Small intestine (tissue), 7 donors: ENCODE measurements around the gene RNF40. TPM values are rescaled to one million over a fixed set of nuclear protein-coding genes. Genes with fewer than 3 reads are reported as not detected.

ENCODE experiments used
- DNase-seq, 2 donors: peaks; one replicate each; pipeline versions ENCODE4 v3.0.0 to v3.0.0-alpha.2; 2013
- FAIRE-seq: peaks from 2 replicates; lab custom pipeline; 2012; peaks lifted over from hg19 to GRCh38; lab: Jason Lieb, UNC
- H3K27ac ChIP-seq, 3 donors: one replicate each; pipeline ENCODE4 v1.5.1; 2013; ENCODE audit warnings: low read length in 2 of 3, mild to moderate bottlenecking in 2 of 3, control low read depth in 1 of 3, inconsistent platforms in 1 of 3, low read depth in 1 of 3, moderate library complexity in 1 of 3
- H3K27me3 ChIP-seq, 3 donors: one replicate each; pipeline ENCODE4 v1.6.1; 2013; ENCODE audit warnings: low read length in 3 of 3, inconsistent platforms in 1 of 3; ENCODE audit not compliant: control insufficient read depth in 3 of 3, insufficient read depth in 3 of 3
- H3K36me3 ChIP-seq, 3 donors: one replicate each; pipeline ENCODE4 v1.6.1; 2013; ENCODE audit warnings: low read length in 3 of 3, inconsistent platforms in 1 of 3, low read depth in 1 of 3, mild to moderate bottlenecking in 1 of 3, moderate library complexity in 1 of 3; ENCODE audit not compliant: control insufficient read depth in 3 of 3, insufficient read depth in 2 of 3
- H3K4me1 ChIP-seq, 3 donors: one replicate each; pipeline ENCODE4 v1.6.1; 2013; ENCODE audit warnings: low read length in 2 of 3, inconsistent platforms in 1 of 3, low read depth in 1 of 3, mild to moderate bottlenecking in 1 of 3, moderate library complexity in 1 of 3; ENCODE audit not compliant: control insufficient read depth in 3 of 3, insufficient read depth in 2 of 3
- H3K4me3 ChIP-seq, 3 donors: one replicate each; pipeline ENCODE4 v1.5.1; 2013; ENCODE audit warnings: low read length in 3 of 3, control low read depth in 1 of 3, inconsistent platforms in 1 of 3, low read depth in 1 of 3, mild to moderate bottlenecking in 1 of 3, moderate library complexity in 1 of 3
- H3K9me3 ChIP-seq, 2 donors: one replicate each; pipeline ENCODE4 v1.6.1; 2013; ENCODE audit warnings: low read depth in 1 of 2, low read length in 1 of 2; ENCODE audit not compliant: control insufficient read depth in 2 of 2, insufficient read depth in 1 of 2
- WGBS, 3 donors: extraction: QIAGEN DNeasy Blood & Tissue Kit; methylation state at CpG; one replicate each; pipeline ENCODE4 v1.1.7; 2013; 5-methylcytosine and 5-hydroxymethylcytosine counted together
- polyA plus RNA-seq, 4 donors: library from polyadenylated mRNA; stranded (reverse) in 3 of 4; unstranded in 1 of 4; fragments of 200-250 nt in 3 of 4; fragments of 120-200 nt in 1 of 4; gene quantifications; one replicate each; pipeline versions ENCODE4 v1.2.1 to v1.2.3, GENCODE V29; 2013
- donor health status: healthy with polysubstance abuse.
- donor health status: control.
- donor health status: control.
- donor health status: Bipolar disorder and iron deficiency.
- donor health status: healthy.

The RNF40 gene
- polyA plus RNA-seq, 4 donors: 55.9 to 84.9 (median 58.1) TPM

- H3K4me1 ChIP-seq: peaks cover 2 to 18% (median 2%) of the 10 kb centered on the region in 3 donors
- no peak overlapping the region for H3K4me3 ChIP-seq
- FAIRE-seq (no peak), DNase-seq (no peak)
- no peaks in the 10 kb centered on the region for H3K27me3 ChIP-seq
- H3K27ac ChIP-seq: no peak overlapping the region
- peaks cover 34 to 73% (median 35%) of the 10 kb centered on the region in 3 donors for H3K36me3 ChIP-seq
- H3K9me3 ChIP-seq: no peaks in the 10 kb centered on the region
- 92 to 95% (median 94%) methylated on average over 17 of the region's 17 CpGs for WGBS, 3 donors
Observed at GRCh38 chr16:30736995-30737793, 24.9 kb upstream of the RNF40 start.

DNA sequence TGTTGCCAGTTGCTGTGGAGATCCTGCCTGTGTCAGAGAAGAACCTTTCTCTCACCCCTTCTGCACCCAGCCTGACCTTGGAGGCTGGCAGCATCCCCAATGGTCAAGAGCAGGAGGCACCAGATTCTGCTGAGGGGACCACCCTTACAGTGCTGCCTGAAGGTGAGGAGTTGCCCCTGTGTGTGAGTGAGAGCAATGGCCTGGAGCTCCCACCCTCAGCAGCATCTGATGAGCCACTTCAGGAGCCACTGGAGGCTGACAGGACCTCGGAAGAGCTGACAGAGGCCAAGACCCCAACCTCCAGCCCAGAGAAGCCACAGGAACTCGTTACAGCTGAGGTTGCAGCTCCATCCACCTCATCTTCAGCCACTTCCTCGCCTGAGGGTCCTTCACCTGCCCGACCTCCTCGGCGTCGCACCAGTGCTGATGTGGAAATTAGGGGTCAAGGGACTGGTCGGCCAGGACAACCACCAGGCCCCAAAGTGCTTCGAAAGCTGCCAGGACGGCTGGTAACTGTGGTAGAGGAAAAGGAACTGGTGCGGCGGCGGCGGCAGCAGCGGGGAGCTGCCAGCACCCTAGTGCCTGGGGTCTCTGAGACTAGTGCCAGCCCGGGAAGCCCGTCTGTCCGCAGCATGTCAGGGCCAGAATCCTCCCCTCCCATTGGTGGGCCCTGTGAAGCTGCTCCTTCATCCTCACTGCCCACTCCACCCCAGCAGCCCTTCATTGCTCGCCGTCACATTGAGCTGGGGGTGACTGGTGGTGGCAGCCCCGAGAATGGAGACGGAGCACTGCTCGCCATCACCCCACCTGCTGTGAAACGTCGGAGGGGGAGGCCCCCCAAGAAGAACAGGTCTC lies 24.1 kb upstream of the RNF40 start:
- Histone ChIP-seq H3K9me3 (no peaks in the 10 kb centered on the region), H3K27ac (no peak overlapping the region), H3K36me3 (peaks cover 34 to 75% (median 35%) of the 10 kb centered on the region in 3 donors), H3K27me3 (no peaks in the 10 kb centered on the region), H3K4me1 (peaks cover 2 to 18% (median 2%) of the 10 kb centered on the region in 3 donors), H3K4me3 (no peak overlapping the region)
- no peak for DNase-seq
- FAIRE-seq: no peak
- 89 to 93% (median 91%) methylated on average over 23 to 25 of the region's 25 CpGs for WGBS, 3 donors

- FAIRE-seq (no peak), DNase-seq (no peak)
- H3K27ac ChIP-seq: peak overlapping the region; percentile 8 to 50 (median 37)
- no peaks in the 10 kb centered on the region for H3K9me3 ChIP-seq
- H3K36me3 ChIP-seq: peaks cover 28 to 74% (median 30%) of the 10 kb centered on the region in 3 donors
- H3K27me3 ChIP-seq: no peaks in the 10 kb centered on the region
- H3K4me1 ChIP-seq: peaks cover 2 to 18% (median 2%) of the 10 kb centered on the region in 3 donors
- WGBS, 3 donors: 87 to 91% (median 90%) methylated on average over 35 to 37 of the region's 37 CpGs
- H3K4me3 ChIP-seq: no peak overlapping the region
Observed at GRCh38 chr16:30738984-30739951, 22.9 kb upstream of the RNF40 start.

DNA sequence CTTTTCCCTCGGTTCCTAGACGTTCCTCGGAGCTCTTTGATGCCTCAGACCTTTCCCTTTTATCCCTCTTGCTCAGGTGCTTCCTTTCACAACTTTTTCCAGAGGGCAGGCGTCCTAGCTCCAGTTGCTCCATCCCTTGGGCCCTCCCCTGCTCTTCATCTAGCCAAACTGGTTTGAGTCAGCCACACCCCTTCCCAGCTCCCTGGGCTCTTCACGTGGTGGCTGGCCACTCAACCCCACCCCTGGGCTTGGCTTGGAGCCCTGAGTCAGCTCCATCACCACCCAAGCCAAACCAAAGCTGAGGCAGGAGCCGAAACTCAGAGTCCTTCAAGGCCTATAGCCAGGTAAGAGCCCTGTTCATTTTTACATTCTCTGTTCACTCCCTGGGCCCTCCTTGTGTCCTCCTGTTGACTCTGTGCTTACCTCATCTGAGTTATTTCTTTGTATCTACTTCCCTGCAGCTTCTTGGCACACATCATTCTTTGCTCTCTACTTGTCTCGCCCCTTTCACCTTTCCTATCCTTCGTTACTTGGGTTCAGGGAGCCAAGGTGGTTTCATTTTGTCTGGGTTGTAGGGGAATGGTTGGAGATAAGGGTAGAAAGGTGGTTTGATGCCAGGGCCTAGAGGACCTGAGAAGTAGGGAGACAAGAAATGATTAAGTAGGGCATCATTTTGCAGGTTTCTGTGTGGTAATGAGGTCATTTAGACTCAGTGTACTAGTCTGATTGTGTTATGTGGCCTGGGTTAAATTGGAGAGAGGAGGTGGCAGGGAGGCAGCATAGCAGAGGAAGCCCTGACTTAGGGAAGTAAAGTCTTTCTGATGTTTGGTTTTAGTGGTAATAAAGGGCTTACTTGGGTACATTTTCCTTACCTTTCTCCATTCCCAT lies 21.5 kb upstream of the RNF40 start:
- peaks cover 2 to 18% (median 2%) of the 10 kb centered on the region in 3 donors for H3K4me1 ChIP-seq
- FAIRE-seq (no peak), DNase-seq (peak; percentile 86 to 95)
- no peaks in the 10 kb centered on the region for H3K27me3 ChIP-seq
- no peak overlapping the region for H3K4me3 ChIP-seq
- peaks cover 26 to 65% (median 31%) of the 10 kb centered on the region in 3 donors for H3K36me3 ChIP-seq
- no peaks in the 10 kb centered on the region for H3K9me3 ChIP-seq
- 13 to 44% (median 27%) methylated on average over 8 of the region's 8 CpGs for WGBS, 3 donors
- peak overlapping the region; percentile 25 to 87 (median 32) for H3K27ac ChIP-seq

DNA sequence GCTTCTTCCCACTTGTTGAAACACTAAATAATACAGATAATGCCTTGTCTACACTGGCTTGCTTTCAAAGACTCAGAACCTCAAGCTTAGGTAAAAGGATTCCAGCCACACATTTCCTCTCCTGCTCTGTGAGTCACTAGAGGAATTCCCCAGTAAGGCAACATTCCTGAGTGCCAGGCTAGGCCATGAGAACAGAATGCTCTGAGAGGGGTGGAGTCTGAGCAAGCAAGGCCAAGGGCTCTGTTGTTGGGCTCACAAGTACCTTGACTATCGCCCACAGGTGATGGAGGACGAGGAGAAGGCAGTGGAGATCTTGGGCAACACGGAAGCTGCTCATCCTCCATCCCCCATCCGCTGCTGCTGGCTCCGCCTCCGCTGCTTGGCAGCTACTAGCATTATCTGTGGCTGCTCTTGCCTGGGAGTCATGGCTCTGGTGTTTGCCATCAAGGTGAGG lies 20.6 kb upstream of the RNF40 start:
- Histone ChIP-seq H3K36me3 (peaks cover 20 to 59% (median 26%) of the 10 kb centered on the region in 3 donors), H3K4me3 (no peak overlapping the region), H3K9me3 (no peaks in the 10 kb centered on the region), H3K4me1 (peaks cover 2 to 18% (median 2%) of the 10 kb centered on the region in 3 donors), H3K27ac (peak overlapping the region; percentile 24 to 87 (median 32)), H3K27me3 (no peaks in the 10 kb centered on the region)
- WGBS, 3 donors: 60 to 81% (median 72%) methylated on average over 6 of the region's 6 CpGs
- FAIRE-seq (no peak), DNase-seq (peak; percentile 30 to 67)

DNA sequence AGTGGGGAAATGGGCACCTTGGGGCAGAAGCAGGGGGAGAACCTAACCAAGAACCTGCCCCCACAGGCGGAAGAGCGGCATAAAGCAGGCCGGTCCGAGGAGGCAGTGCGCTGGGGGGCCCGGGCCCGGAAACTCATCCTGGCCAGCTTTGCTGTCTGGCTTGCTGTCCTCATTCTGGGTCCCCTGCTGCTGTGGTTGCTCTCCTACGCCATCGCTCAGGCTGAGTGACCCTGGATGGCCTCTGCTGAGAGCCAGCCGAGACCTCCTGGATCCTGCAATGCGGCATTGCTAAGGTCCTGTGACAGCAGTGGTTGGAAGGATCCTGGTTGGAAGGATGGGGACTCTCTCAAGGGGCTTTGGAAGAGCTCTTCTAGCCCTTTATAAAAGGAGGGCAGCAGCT lies 18.4 kb upstream of the RNF40 start:
- peaks cover 2 to 25% (median 6%) of the 10 kb centered on the region in 3 donors for H3K4me1 ChIP-seq
- no peak overlapping the region for H3K4me3 ChIP-seq
- peaks cover 6 to 36% (median 8%) of the 10 kb centered on the region in 3 donors for H3K36me3 ChIP-seq
- H3K9me3 ChIP-seq: no peaks in the 10 kb centered on the region
- 93 to 96% (median 95%) methylated on average over 11 of the region's 11 CpGs for WGBS, 3 donors
- H3K27me3 ChIP-seq: no peaks in the 10 kb centered on the region
- FAIRE-seq: no peak
- DNase-seq: no peak
- H3K27ac ChIP-seq: no peak overlapping the region

- Histone ChIP-seq H3K36me3 (peaks cover 3 to 32% (median 5%) of the 10 kb centered on the region in 3 donors), H3K27me3 (no peaks in the 10 kb centered on the region), H3K27ac (no peak overlapping the region), H3K9me3 (no peaks in the 10 kb centered on the region), H3K4me1 (peaks cover 2 to 23% (median 6%) of the 10 kb centered on the region in 3 donors), H3K4me3 (no peak overlapping the region)
- DNase-seq: no peak
- FAIRE-seq: no peak
- WGBS, 3 donors: 79 to 90% (median 89%) methylated on average over 2 of the region's 2 CpGs
Observed at GRCh38 chr16:30744183-30744582, 17.9 kb upstream of the RNF40 start.
